GM18502 (cell line): ENCODE results near the gene DCANP1.
A peak's percentile ranks its signal among the peaks of the same experiment; 100 is the strongest.

Source experiments
- ATAC-seq: cut with Tn5 transposase; IDR thresholded peaks from one replicate; pipeline ENCODE4 v1.9.1; 2021; ENCODE audit warnings: mild to moderate bottlenecking; ENCODE audit not compliant: unreplicated experiment, poor library complexity

DCANP1 gene

GRCh38 chr5:135428586-135428985 is 18.6 kb downstream of the DCANP1 start:
- ATAC-seq, result no peak

GRCh38 chr5:135426102-135427082 is 20.8 kb downstream of the DCANP1 start:
- peak; percentile 93 for ATAC-seq

DNA sequence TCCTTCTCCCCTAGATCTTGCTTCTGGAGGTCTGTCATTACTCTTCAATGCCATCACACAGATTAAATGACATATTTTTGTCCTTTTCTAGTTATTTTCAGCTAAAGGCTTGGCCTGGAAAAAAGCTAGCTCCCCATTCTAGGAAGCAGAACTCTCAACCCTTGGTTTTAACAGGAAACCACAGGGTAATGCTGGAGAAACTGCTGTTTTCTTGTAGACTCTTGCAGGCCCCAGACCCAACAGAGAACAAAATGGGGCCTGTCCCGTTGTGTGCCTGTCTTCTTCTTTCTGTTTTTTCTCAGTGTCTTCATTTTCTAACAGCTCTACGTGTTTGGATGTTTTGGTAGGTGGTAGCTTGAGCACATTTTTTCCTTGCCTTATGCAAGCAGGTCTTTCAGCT is 21.5 kb downstream of the DCANP1 start:
- ATAC-seq, result peak; percentile 20

- ATAC-seq, result no peak
Measured at GRCh38 chr5:135423846-135424168, 23.3 kb downstream of the DCANP1 start.

DNA sequence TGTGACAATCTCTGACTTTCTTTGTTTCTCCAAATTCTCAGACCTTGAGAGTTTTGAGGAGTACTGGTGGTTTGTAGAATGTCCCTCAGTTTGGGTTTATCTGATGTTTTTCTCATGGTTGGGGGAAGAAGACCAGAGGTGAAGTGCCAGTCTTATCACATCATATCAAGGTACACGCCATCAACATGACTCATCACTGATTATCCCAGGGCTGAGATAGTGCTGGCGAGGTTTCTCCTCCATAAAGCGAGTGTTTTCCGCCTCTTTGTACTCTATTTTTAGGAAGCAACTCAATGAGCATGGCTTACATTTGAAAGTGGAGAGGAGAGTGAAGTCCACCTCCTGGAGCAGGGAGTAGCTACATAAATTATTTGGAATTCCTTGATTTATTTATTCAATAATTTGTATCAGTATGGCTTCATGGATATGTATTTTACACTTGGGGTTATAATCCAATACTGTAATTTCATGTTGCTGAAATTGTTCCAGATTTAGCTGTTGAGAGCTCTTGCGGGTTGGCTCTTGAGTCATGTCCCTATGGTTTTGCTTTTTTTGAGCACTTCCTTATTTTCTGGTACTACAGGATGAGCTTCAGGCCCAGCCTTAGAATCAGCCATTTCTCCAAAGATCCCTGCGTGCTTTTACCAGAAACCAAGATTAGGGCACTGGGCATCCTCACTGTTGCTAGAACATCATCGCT is 23.9 kb downstream of the DCANP1 start:
- no peak for ATAC-seq

DNA sequence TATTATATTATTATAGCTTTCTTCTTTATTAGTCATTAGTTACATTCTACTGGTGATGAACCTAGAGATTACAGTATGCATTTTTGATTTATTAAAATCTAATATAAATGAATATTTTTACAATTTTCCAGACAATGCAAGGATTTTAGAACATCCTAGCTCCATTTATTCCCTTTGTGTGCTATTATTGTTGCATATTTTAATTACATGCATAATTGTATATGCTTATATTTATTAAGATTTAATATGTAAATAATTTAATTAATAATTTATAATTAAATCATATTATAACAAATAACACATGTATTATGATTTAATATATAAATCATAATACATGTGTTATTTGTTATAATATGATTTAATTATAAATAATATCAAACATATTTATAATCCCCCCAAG is 24.7 kb downstream of the DCANP1 start:
- ATAC-seq, result no peak

DNA sequence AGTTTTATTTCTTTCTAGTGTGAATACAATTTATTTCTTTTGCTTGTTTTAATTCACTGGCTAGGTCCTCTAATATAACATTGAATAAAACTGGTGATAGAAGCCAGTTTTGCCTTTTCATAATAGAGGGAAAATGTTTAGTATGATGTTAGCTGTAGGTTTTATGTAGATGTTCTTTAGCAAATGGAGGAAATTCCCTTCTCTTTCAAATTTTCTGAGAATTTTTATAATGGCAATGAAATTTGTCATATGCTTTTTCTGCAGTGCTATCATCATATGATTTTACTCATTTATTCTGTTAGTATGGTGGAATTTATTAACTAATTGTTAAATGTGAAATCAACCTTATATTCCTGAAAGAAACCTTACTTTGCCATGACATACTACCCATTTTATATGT is 30.1 kb downstream of the DCANP1 start:
- no peak for ATAC-seq

- ATAC-seq, result no peak
Measured at GRCh38 chr5:135405082-135405481, 42.1 kb downstream of the DCANP1 start.

GRCh38 chr5:135402031-135402430 is 45.1 kb downstream of the DCANP1 start:
- no peak for ATAC-seq

DNA sequence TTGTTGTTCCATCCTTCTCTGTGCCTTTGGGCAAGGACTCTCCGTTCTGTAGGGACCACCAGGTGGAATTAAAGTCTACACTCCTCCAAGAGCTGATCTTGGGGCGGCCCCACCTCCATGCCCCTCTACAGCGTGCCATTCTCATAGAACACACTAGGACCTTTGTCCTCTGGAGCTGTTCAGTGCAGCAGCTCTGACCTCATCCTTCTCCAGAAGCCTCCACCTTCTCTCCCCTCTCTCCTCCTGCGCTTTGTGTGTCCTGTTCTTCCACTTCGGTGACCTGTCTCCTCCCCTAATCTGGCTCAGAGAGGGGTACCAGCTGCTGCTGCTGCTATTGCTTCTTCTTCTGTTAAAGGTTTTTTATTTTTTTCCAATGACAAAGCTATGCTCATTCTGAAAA is 46.3 kb downstream of the DCANP1 start:
- no peak for ATAC-seq

- no peak for ATAC-seq
Measured at GRCh38 chr5:135399794-135400542, 47.2 kb downstream of the DCANP1 start.

- ATAC-seq, result peak; percentile 87
Measured at GRCh38 chr5:135398855-135399793, 48.0 kb downstream of the DCANP1 start, which contains the start of gene MACROH2A1. Gene MACROH2A1 (minus strand): TSS chr5:135399231. CDS start chr5:135389093, 10,138 bp downstream.

DNA sequence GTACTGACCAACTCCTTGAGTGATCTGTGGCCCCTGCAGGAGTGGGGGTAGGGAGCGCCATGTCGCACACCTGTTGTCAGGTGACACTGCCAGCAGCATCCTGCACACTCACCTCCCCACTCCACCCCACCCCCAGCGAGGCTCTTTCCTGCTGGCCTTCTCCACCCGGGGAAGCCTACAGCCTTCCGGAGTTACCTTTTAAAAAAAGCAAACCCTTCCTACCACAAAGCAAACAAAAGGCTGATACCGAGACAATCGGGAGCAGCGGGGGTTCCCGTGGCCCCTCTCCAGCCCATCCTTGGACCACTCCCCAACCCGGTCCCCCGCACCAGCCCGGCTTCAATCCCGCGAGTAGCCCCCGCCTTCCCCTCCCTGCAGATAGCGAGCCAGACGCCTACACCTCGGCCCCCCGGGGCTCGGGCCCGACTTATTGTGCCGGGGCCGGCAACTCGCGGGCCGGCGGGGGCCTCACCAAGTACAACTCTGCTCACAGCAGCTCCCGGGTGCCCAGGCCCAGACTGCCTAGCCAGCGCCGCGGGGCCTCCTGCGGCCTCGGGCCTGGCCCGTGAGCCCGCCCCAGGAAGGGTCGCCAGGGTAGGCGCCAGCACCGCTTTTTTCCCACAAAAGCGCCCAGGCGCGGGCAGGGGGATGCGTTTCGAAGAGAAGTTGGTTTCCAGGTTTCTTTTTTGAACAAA is 48.8 kb downstream of the DCANP1 start:
- peak; percentile 33 for ATAC-seq

GRCh38 chr5:135397084-135397483 is 50.1 kb downstream of the DCANP1 start:
- no peak for ATAC-seq

DNA sequence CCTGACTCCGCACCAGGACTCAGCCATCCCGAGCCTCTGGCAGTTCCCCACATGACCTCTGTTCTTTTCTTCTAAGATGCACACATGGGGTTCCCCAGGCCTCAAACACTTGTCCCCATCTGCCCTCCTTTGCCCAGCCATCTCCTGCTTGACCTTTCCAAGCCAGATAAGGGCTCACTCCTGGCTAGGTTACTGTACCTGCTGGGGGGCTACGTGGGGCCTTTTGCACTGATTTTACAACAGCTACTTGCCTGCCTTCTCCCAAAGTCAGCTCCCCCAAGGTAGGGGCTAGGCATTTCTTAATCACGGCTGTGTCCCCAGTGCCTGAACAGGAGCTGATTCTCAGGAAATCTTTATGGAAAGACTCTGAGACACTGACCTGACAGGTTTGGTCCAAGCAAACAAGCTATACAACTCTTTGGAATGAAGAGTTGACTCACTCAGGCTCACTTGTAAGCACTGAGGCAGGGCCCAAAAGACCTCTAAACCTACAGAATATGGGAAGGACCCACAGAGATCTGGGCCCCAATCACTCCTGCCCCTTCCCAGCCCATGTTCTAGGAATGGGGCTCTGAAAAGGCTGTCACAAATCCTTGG is 50.6 kb downstream of the DCANP1 start:
- no peak for ATAC-seq

DNA sequence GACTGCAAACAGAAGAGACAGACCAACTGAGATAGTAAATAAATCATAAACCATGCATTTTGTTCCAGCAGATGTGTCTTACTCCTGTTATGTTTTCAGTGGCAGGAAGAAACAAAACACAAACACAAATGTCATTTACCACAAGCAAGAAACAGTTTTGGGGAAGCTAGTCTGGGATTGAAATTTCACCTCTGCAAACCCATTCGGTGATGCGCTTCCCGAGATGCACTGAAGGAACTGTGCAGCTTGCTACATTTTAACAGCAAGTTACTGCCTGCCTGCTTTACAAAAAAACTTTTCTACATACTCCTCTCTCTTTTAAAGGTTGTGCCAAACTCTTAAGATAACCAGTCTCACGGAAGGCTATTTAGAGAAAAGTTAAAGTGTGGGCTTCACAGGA is 51.3 kb downstream of the DCANP1 start:
- ATAC-seq, result no peak

- ATAC-seq, result no peak
Measured at GRCh38 chr5:135395451-135395850, 51.7 kb downstream of the DCANP1 start.
